Measurements from ENCODE around the gene SERPINA12.

- no peak for TF ChIP-seq HDAC2 (IDR thresholded peaks at IDR 0.05)
- no peak for TF ChIP-seq POLR2A (IDR thresholded peaks at IDR 0.05; ENCODE audit: low read length)
- no peak for TF ChIP-seq KDM1A (IDR thresholded peaks at IDR 0.05; ENCODE audit: low read depth)
- TF ChIP-seq MAFK (IDR thresholded peaks at IDR 0.05; ENCODE audit: partially characterized antibody), result no peak
- TF ChIP-seq HOXA7 (CRISPR knock-in tag; IDR thresholded peaks at IDR 0.05), result no peak
- no peak for TF ChIP-seq MAX (IDR thresholded peaks at IDR 0.05)
- TF ChIP-seq RAD21 (conservative IDR thresholded peaks at IDR 0.05 in 1 of 2, IDR thresholded peaks at IDR 0.05 in 1 of 2), result no peak
Observed at GRCh38 chr14:94445003-94445402, 64.3 kb downstream of the SERPINA12 start.
